Measurements from ENCODE around the gene ADGRL3.

DNA sequence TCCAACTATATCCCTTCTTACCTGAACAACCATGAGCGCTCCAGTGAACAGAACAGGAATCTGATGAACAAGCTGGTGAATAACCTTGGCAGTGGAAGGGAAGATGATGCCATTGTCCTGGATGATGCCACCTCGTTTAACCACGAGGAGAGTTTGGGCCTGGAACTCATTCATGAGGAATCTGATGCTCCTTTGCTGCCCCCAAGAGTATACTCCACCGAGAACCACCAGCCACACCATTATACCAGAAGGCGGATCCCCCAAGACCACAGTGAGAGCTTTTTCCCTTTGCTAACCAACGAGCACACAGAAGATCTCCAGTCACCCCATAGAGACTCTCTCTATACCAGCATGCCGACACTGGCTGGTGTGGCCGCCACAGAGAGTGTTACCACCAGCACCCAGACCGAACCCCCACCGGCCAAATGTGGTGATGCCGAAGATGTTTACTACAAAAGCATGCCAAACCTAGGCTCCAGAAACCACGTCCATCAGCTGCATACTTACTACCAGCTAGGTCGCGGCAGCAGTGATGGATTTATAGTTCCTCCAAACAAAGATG, 870.2 kb downstream of the ADGRL3 start:
- TF ChIP-seq, protein P1, sequence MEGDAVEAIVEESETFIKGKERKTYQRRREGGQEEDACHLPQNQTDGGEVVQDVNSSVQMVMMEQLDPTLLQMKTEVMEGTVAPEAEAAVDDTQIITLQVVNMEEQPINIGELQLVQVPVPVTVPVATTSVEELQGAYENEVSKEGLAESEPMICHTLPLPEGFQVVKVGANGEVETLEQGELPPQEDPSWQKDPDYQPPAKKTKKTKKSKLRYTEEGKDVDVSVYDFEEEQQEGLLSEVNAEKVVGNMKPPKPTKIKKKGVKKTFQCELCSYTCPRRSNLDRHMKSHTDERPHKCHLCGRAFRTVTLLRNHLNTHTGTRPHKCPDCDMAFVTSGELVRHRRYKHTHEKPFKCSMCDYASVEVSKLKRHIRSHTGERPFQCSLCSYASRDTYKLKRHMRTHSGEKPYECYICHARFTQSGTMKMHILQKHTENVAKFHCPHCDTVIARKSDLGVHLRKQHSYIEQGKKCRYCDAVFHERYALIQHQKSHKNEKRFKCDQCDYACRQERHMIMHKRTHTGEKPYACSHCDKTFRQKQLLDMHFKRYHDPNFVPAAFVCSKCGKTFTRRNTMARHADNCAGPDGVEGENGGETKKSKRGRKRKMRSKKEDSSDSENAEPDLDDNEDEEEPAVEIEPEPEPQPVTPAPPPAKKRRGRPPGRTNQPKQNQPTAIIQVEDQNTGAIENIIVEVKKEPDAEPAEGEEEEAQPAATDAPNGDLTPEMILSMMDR (conservative IDR thresholded peaks at IDR 0.05), result peak; percentile 6; the same call in 1 of the 2 replicates
- TF ChIP-seq ZFX (IDR thresholded peaks at IDR 0.05), result no peak
